Islet precursor cell (in vitro differentiated cells): ENCODE measurements around the gene GPLD1.
A peak's percentile ranks its signal among the peaks of the same experiment; 100 is the strongest.

ENCODE experiments used
- DNase-seq: peaks from one replicate; pipeline ENCODE4 v3.0.0-alpha.2; 2018

Gene GPLD1

DNA sequence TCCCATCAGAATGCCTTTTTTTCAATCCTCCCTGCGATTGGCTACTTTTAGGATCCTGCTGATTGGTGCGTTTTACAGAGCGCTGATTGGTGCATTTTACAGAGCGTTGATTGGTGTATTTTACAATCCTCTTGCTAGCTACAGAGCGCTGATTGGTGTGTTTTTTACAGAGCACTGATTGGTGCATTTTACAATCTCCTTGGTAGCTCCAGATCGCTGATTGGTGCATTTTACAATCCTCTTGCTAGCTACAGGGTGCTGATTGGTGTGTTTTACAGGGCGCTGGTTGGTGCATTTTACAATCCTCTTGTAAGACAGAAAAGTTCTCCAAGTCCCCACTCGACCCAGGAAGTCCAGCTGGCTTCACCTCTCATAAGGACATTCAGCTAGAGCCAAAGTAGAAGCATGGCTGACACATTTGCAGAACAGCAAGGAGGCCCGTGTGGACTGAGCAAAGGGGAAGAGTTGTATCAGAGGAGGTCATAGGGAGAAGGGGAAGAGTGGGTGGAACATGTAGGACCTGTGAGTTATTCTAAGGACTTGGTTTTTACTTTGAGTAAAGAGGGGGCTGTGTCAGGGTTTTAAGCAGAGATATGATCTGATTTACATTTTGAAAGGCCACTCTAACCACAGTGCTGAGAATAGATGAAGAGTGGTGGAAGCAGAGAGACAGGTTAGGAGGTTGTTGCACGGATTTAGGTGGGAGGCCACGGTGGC lies 8.0 kb upstream of the GPLD1 start:
- no peak for DNase-seq

- peak; percentile 83 for DNase-seq
These were observed 5.7 kb upstream of the GPLD1 start, which contains the start of gene ALDH5A1 for GRCh38 chr6:24494821-24495795. Gene ALDH5A1 (plus strand): TSS chr6:24494969. CDS start chr6:24494997, 28 bp downstream.

DNA sequence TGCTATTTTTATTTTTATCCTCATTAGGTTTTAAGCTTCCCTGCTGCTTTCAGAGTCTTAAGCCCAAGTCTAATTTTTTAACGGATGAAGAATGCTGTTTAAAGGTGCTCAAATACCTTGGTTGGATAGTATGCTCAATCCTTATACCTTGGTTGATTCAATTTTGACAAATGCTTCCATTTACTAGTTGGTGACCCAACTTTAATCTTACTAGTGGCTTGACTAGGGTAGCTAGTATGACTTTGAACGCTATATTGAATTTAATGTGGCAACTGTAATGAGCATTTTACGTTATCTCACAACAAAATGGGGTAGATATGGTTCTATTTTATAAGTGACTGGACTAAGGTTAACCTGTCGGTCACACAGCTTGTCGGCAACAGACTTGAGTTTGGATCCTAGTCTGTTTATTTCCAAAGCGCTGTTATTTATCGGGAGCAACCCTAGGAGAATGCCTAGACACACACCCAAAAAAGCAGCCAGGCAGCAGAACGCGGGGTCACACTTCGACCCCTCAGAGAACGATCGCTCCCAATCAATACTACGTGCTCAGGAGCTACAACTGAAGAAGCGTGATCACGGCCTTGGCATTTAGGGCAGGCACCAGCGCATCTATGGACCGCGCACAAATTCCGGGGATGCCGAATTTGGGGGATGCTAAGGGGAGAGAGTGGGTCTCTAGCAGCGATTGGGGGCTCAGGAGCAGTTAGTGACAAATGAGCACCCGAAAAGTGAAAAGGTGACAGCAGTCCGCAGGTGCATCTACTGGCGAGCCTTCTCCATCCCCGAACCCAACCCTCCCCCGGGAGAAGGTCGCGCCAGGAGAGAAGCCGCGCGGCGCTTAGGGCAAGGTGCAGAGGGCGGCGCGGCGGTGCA lies 4.8 kb upstream of the GPLD1 start:
- DNase-seq, result no peak

GRCh38 chr6:24492475-24492874 lies 3.1 kb upstream of the GPLD1 start:
- peak; percentile 58 for DNase-seq

- no peak for DNase-seq
These were observed 1.6 kb upstream of the GPLD1 start for GRCh38 chr6:24490948-24491347.

- DNase-seq, result no peak
These were observed 503 bp upstream of the GPLD1 start for GRCh38 chr6:24489881-24490280.

- DNase-seq, result no peak
These were observed 3.3 kb downstream of the GPLD1 start for GRCh38 chr6:24486065-24486464.

- no peak for DNase-seq
These were observed 4.6 kb downstream of the GPLD1 start for GRCh38 chr6:24484657-24485323.

GRCh38 chr6:24481449-24481848 lies 7.9 kb downstream of the GPLD1 start:
- no peak for DNase-seq

GRCh38 chr6:24480705-24481104 lies 8.7 kb downstream of the GPLD1 start:
- no peak for DNase-seq

GRCh38 chr6:24478903-24479302 lies 10.5 kb downstream of the GPLD1 start:
- no peak for DNase-seq

- DNase-seq, result no peak
These were observed 12.3 kb downstream of the GPLD1 start for GRCh38 chr6:24477070-24477469.

- no peak for DNase-seq
These were observed 12.7 kb downstream of the GPLD1 start for GRCh38 chr6:24476631-24477030.

DNA sequence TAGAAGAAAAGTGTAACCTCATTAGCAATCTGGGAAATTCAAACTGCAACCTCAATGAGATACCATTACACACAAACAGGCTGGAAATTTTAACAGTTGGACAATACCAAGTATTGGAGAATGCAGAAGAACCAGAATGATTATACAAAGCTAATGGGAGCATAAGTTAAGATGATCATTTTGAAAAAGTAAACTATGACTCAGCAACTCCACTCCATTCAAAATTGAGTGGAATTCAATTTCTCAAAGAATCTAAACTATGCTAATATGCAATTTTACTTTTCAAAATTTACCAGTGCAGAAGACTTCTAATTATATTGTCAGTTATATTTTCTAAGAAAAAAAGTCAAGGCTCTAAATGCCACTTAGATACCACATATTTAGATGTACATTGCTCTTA lies 17.2 kb downstream of the GPLD1 start:
- DNase-seq, result no peak

DNA sequence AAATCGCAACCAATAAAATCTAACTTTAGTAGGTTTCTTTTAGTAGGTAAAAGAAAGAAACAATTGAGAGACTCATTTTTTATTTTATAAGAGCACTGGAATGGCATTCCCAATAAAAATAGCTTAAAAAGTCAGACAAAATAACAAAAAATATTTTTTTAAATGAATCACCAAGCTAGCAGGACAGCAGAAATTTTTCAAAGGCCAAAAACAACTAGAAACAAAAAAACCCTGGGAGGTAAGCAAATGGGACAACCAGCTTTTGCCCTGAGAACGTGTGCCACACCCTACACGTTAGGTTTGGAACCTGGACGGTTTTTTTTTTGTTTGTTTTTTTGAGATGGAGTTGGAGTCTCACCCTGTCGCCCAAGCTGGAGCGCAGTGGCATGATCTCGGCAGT lies 19.6 kb downstream of the GPLD1 start:
- no peak for DNase-seq

DNA sequence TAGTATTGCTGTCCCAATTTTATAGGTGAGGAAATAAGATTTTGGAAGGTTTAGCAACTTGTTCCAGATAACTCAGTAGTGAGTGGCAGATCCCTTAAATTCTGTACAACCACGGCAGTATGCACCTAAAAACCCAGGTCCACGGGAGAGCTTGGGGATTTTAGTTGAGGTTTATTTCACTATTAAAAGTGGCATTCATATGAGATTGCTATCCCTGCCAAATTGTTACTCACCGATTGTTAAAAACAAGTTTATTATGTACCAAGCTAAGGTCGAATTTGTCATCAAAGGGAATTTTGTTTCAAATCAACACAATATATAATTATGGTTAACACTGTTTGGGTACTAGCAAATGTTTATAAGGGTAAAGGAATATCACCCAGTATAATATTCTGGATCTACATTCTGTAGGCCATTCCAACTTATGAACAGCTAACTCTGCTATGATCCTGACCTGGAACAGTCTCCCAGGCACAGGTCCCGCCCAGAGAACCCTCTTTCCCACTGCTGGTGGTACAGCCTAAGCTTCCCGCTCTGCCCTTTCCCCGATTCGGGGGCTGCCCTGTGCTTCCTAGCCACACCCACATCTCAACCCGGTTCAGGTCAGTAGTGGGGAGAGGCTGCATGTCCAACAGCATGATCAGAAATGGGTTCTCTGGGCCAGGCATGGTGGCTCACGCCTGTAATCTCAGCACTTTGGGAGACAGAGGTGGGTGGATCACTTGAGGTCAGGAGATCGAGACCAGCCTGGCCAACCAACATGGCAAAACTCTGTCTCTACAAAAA lies 24.9 kb downstream of the GPLD1 start:
- no peak for DNase-seq

DNA sequence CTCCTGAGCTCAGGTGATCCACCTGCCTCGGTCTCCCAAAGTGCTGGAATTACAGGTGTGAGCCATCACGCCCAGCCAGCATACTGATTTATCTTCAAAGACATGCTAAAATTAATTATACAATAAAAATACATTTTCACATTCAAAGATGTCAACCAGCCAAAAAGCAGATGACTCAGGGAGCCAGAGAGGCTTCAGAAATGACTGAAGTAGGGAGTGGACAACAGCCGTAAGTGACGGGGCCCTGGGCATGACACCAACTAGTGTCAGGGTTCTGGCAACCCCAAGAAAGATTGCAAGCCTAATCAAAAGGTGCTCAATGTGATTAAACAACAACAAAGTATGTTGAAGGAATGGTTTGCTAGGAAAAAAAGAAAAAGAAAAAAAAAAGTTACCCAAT lies 28.4 kb downstream of the GPLD1 start:
- no peak for DNase-seq

DNA sequence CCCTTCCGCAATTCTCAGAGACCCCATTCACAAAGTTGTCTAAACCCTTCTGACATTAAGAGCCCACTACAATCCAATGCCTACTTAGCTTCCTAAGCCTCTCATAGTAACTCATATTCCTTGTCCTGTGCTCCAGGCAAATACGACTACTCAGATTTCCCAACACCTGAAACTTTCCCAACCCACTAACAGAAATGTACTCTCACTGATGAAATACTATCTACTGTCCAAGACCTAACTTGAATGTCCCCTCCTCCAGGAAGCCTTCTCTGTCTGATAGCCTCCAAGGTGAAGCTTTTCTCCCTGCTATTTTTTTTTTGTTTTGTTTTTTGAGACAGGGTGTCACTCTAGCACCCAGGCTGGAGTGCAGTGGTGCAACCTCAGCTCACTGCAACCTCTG lies 30.4 kb downstream of the GPLD1 start:
- DNase-seq, result no peak

DNA sequence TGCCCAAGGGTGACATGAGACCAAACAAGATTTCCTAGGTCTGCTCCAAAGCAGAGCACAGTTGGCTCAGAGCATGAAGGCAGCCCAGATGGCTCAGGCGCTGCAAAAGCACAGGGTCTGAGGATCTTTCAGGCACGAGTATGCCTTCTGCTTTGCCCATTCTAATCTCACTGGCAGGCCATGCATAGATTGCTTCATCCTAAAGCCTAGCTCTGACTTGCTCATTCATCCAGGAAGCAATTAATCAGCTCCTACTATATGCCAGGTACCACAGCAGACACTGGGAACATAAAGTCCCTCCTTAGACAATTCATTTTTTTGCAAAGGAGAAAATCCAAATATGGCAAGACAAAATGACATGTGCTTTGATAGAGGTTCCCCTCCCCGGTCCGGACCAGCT lies 31.2 kb downstream of the GPLD1 start:
- no peak for DNase-seq

DNA sequence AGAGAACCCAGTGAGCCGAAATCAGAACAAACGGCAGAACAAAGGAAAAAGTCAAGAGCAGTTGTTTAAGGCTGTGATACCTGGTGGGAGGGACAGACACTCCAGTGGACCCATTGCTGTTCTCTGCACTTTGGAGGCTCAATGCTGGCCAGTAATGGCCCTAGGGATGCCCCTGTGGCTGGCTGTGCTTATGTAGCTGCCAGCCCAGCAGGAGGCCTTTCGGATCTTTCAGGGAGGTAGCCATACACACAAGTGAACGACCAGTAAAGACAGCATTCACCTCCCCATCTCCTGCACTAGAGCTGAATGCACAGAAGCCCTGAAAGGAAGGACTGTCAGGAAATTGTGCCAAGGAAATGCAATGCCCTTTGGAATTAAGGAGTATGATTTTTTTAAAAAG lies 34.3 kb downstream of the GPLD1 start:
- DNase-seq, result no peak

- no peak for DNase-seq
These were observed 34.9 kb downstream of the GPLD1 start for GRCh38 chr6:24454452-24454851.

DNA sequence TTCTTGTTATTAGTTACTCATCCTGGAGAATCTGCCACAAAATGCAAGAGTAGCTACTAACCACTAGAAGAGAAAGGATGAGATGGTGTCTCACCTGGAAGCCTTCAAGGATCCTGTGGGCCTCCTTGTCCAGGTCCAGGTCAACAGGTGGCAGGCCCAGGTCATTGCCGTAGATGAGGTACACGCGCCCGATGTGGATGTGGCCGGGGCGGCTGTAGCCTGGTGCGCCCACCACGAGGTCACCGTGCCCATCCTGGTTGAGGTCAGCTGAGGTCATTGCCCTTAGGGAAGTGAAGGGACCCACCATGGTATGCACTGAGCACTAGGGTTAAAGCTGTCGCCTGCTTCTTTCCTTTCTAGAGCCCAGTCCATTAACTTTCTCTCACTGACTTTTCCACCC lies 35.5 kb downstream of the GPLD1 start:
- no peak for DNase-seq
